Activated CD4-positive, alpha-beta memory T cell treated with anti-CD3 and anti-CD28 coated beads for 36 hours (primary cell): ENCODE results near the gene MAP6. TPM values are rescaled to one million over a fixed set of nuclear protein-coding genes. Genes with fewer than 3 reads are reported as not detected.
A peak's percentile ranks its signal among the peaks of the same experiment; 100 is the strongest.
"Not testable (repeated sequence)": the region's sequence is repeated elsewhere in the genome, so short reads cannot be mapped to it uniquely, and the experiment has no call there.

Experiments used
- CTCF ChIA-PET: fragments of 350-600 bp; sonication (Branson Sonifier 250); formaldehyde crosslinking; loops from one replicate; lab custom pipeline; 2021; ENCODE audit warnings: antibody characterized with exemption, inconsistent platforms; lab: Charles Lee
- POLR2A ChIA-PET: fragments of 350-600 bp; sonication (Branson Sonifier 250); formaldehyde crosslinking; loops from one replicate; lab custom pipeline; 2021; ENCODE audit warnings: antibody characterized with exemption; lab: Charles Lee
- DNase-seq: peaks from one replicate; pipeline ENCODE4 v3.0.0-alpha.2; 2020
- H3K27ac Mint-ChIP-seq: one replicate; pipeline ENCODE4 v1.8.0; 2021; ENCODE audit warnings: mixed read lengths
- H3K27me3 Mint-ChIP-seq: one replicate; pipeline ENCODE4 v1.8.0; 2021; ENCODE audit warnings: mixed read lengths
- H3K36me3 Mint-ChIP-seq: one replicate; pipeline ENCODE4 v1.8.0; 2021; ENCODE audit warnings: mixed read lengths
- H3K4me1 Mint-ChIP-seq: one replicate; pipeline ENCODE4 v1.8.0; 2021; ENCODE audit warnings: low read depth, mixed read lengths
- H3K4me3 Mint-ChIP-seq: one replicate; pipeline ENCODE4 v1.8.0; 2021; ENCODE audit warnings: mild to moderate bottlenecking, mixed read lengths
- H3K9me3 Mint-ChIP-seq: one replicate; pipeline ENCODE4 v1.8.0; 2021; ENCODE audit warnings: mixed read lengths
- intact Hi-C: fragments of 100-400 bp; cut with micrococcal nuclease; formaldehyde crosslinking; loops from one replicate; pipeline ENCODE4 v1.15.1; 2023
- total RNA-seq, 2 experiments: library from RNA; stranded (reverse); gene quantifications; one replicate each; pipeline ENCODE4 v1.2.3, GENCODE V29; 2021

The MAP6 gene
- total RNA-seq, 2 experiments from 2014 or later: 0.05 TPM; not detected in 1

GRCh38 chr11:75689863-75690609 lies 21.2 kb upstream of the MAP6 start:
- H3K4me1 Mint-ChIP-seq: peaks cover 11% of the 10 kb centered on the region
- peaks cover 58% of the 10 kb centered on the region for H3K27me3 Mint-ChIP-seq
- DNase-seq: no peak
- H3K4me3 Mint-ChIP-seq: no peak overlapping the region
- H3K36me3 Mint-ChIP-seq: peaks cover 5% of the 10 kb centered on the region
- ChIA-PET POLR2A (interaction anchor here (1.0 kb wide), 1 partner anchor 12 kb away, joined by 3 read pairs; no protein-coding TSS in a partner anchor), CTCF (no interaction called here)
- no peak overlapping the region for H3K27ac Mint-ChIP-seq
- peaks cover 18% of the 10 kb centered on the region for H3K9me3 Mint-ChIP-seq
- intact Hi-C loops: no loop called here

- H3K27ac Mint-ChIP-seq, DNase-seq: not testable (repeated sequence)
Observed at GRCh38 chr11:75683856-75684255, 15.0 kb upstream of the MAP6 start.

GRCh38 chr11:75679566-75679965 lies 10.7 kb upstream of the MAP6 start:
- POLR2A ChIA-PET: no interaction called here
- no peaks in the 10 kb centered on the region for H3K36me3 Mint-ChIP-seq
- peaks cover 8% of the 10 kb centered on the region for H3K9me3 Mint-ChIP-seq
- H3K4me3 Mint-ChIP-seq: no peak overlapping the region
- peaks cover 8% of the 10 kb centered on the region for H3K4me1 Mint-ChIP-seq
- H3K27ac Mint-ChIP-seq: no peak overlapping the region
- no peak for DNase-seq
- intact Hi-C loops: no loop called here
- H3K27me3 Mint-ChIP-seq: peaks cover 44% of the 10 kb centered on the region
- CTCF ChIA-PET: interaction anchor here (1.0 kb wide), 1 partner anchor 26 kb away, joined by 4 read pairs; no protein-coding TSS in a partner anchor

More at GRCh38 chr11:75683856-75684255, 15.0 kb upstream of the MAP6 start:
- H3K4me3 Mint-ChIP-seq, H3K36me3 Mint-ChIP-seq, intact Hi-C loops, CTCF ChIA-PET, H3K4me1 Mint-ChIP-seq: not testable (repeated sequence)
- Mint-ChIP-seq H3K9me3 (peaks cover 31% of the 10 kb centered on the region), H3K27me3 (peaks cover 59% of the 10 kb centered on the region)
- POLR2A ChIA-PET: interaction anchor here (0.6 kb wide), 1 partner anchor 101 kb away, joined by 3 read pairs; no protein-coding TSS in a partner anchor

GRCh38 chr11:75678620-75679259 lies 9.9 kb upstream of the MAP6 start:
- CTCF ChIA-PET: no interaction called here
- no peak overlapping the region for H3K27ac Mint-ChIP-seq
- POLR2A ChIA-PET: no interaction called here

GRCh38 chr11:75677909-75678308 lies 9.1 kb upstream of the MAP6 start:
- H3K27me3 Mint-ChIP-seq: peaks cover 34% of the 10 kb centered on the region
- no peak for DNase-seq
- peaks cover 14% of the 10 kb centered on the region for H3K4me1 Mint-ChIP-seq
- no peaks in the 10 kb centered on the region for H3K36me3 Mint-ChIP-seq
- ChIA-PET CTCF (interaction anchor here (1.0 kb wide), 1 partner anchor 28 kb away, joined by 6 read pairs; no protein-coding TSS in a partner anchor), POLR2A (interaction anchor here (0.6 to 0.7 kb wide), 2 partner anchors 12 to 191 kb away, joined by 3 read pairs; no protein-coding TSS in a partner anchor)
- intact Hi-C loops: no loop called here
- H3K4me3 Mint-ChIP-seq: no peak overlapping the region
- no peak overlapping the region for H3K27ac Mint-ChIP-seq
- H3K9me3 Mint-ChIP-seq: peaks cover 5% of the 10 kb centered on the region

More at GRCh38 chr11:75678620-75679259, 9.9 kb upstream of the MAP6 start:
- intact Hi-C loops: no loop called here
- Mint-ChIP-seq H3K36me3 (no peaks in the 10 kb centered on the region), H3K9me3 (peaks cover 7% of the 10 kb centered on the region), H3K4me3 (no peak overlapping the region), H3K4me1 (peaks cover 13% of the 10 kb centered on the region), H3K27me3 (peaks cover 38% of the 10 kb centered on the region)
- DNase-seq: no peak

- Mint-ChIP-seq H3K36me3 (no peaks in the 10 kb centered on the region), H3K4me3 (no peak overlapping the region), H3K4me1 (peaks cover 14% of the 10 kb centered on the region), H3K27ac (no peak overlapping the region), H3K27me3 (peaks cover 33% of the 10 kb centered on the region), H3K9me3 (peaks cover 2% of the 10 kb centered on the region)
- ChIA-PET POLR2A (no interaction called here), CTCF (interaction anchor here (1.0 kb wide), 1 partner anchor 29 kb away, joined by 6 read pairs; no protein-coding TSS in a partner anchor)
- intact Hi-C loops: no loop called here
- no peak for DNase-seq
Observed at GRCh38 chr11:75677275-75677674, 8.4 kb upstream of the MAP6 start.

- ChIA-PET CTCF (no interaction called here), POLR2A (no interaction called here)
- peaks cover 49% of the 10 kb centered on the region for H3K27me3 Mint-ChIP-seq
- H3K9me3 Mint-ChIP-seq: no peaks in the 10 kb centered on the region
- H3K4me1 Mint-ChIP-seq: peaks cover 20% of the 10 kb centered on the region
- intact Hi-C loops: no loop called here
- peak; percentile 69 for DNase-seq
- no peak overlapping the region for H3K4me3 Mint-ChIP-seq
- H3K27ac Mint-ChIP-seq: peak overlapping the region; percentile 18
- no peaks in the 10 kb centered on the region for H3K36me3 Mint-ChIP-seq
Observed at GRCh38 chr11:75673977-75674582, 5.2 kb upstream of the MAP6 start.

GRCh38 chr11:75667831-75668450 lies 897 bp downstream of the MAP6 start:
- H3K4me1 Mint-ChIP-seq: peaks cover 18% of the 10 kb centered on the region
- ChIA-PET CTCF (no interaction called here), POLR2A (no interaction called here)
- DNase-seq: peak; percentile 36
- H3K4me3 Mint-ChIP-seq: peak overlapping the region; percentile 76
- H3K36me3 Mint-ChIP-seq: no peaks in the 10 kb centered on the region
- no peaks in the 10 kb centered on the region for H3K9me3 Mint-ChIP-seq
- H3K27me3 Mint-ChIP-seq: peaks cover 69% of the 10 kb centered on the region
- intact Hi-C loops: loop anchor here (2.0 kb wide), 1 partner anchor 13 kb away; no protein-coding TSS in a partner anchor
- no peak overlapping the region for H3K27ac Mint-ChIP-seq

GRCh38 chr11:75667255-75667830 lies 1.5 kb downstream of the MAP6 start:
- intact Hi-C loops: no loop called here
- POLR2A ChIA-PET: no interaction called here
- H3K9me3 Mint-ChIP-seq: no peaks in the 10 kb centered on the region

GRCh38 chr11:75665990-75666389 lies 2.8 kb downstream of the MAP6 start:
- H3K27ac Mint-ChIP-seq: no peak overlapping the region
- no peak overlapping the region for H3K4me3 Mint-ChIP-seq
- H3K4me1 Mint-ChIP-seq: peaks cover 18% of the 10 kb centered on the region
- peaks cover 57% of the 10 kb centered on the region for H3K27me3 Mint-ChIP-seq
- H3K9me3 Mint-ChIP-seq: no peaks in the 10 kb centered on the region
- ChIA-PET CTCF (no interaction called here), POLR2A (no interaction called here)
- no peaks in the 10 kb centered on the region for H3K36me3 Mint-ChIP-seq
- DNase-seq: no peak
- intact Hi-C loops: no loop called here

More at GRCh38 chr11:75667255-75667830, 1.5 kb downstream of the MAP6 start:
- peaks cover 18% of the 10 kb centered on the region for H3K4me1 Mint-ChIP-seq
- no peak overlapping the region for H3K27ac Mint-ChIP-seq
- CTCF ChIA-PET: no interaction called here
- peak overlapping the region; percentile 17 for H3K4me3 Mint-ChIP-seq
- no peaks in the 10 kb centered on the region for H3K36me3 Mint-ChIP-seq
- H3K27me3 Mint-ChIP-seq: peaks cover 69% of the 10 kb centered on the region
- DNase-seq: peak; percentile 27

- Mint-ChIP-seq H3K4me1 (peaks cover 18% of the 10 kb centered on the region), H3K36me3 (no peaks in the 10 kb centered on the region), H3K4me3 (no peak overlapping the region), H3K27ac (no peak overlapping the region), H3K27me3 (peaks cover 53% of the 10 kb centered on the region), H3K9me3 (no peaks in the 10 kb centered on the region)
- intact Hi-C loops: no loop called here
- ChIA-PET POLR2A (interaction anchor here (0.9 kb wide), 1 partner anchor 14 kb away, joined by 3 read pairs; no protein-coding TSS in a partner anchor), CTCF (interaction anchor here (2.4 kb wide), 1 partner anchor 41 kb away, joined by 7 read pairs; no protein-coding TSS in a partner anchor)
- DNase-seq: no peak
Observed at GRCh38 chr11:75665126-75665525, 3.7 kb downstream of the MAP6 start.
